H54 (cell line): Measurements from ENCODE around the gene SETX.
"Not testable (repeated sequence)": the region's sequence is repeated elsewhere in the genome, so short reads cannot be mapped to it uniquely, and the experiment has no call there.

Experiments
- DNase-seq: peaks from one replicate; pipeline ENCODE4 v3.0.0; 2011; ENCODE audit warnings: low spot score, mixed read lengths; ENCODE audit not compliant: insufficient read length
- FAIRE-seq: peaks from 3 replicates; lab custom pipeline; 2011; peaks lifted over from hg19 to GRCh38; lab: Jason Lieb, UNC
- POLR2A ChIP-seq: IDR thresholded peaks from 2 replicates; pipeline ENCODE4 v1.6.1; 2011; ENCODE audit warnings: low read depth, mild to moderate bottlenecking, low read length

SETX gene

GRCh38 chr9:132287256-132287760 is 67.5 kb downstream of the SETX start:
- FAIRE-seq (no peak), DNase-seq (no peak)
- no peak for TF ChIP-seq POLR2A

GRCh38 chr9:132283863-132284262 is 70.9 kb downstream of the SETX start:
- FAIRE-seq = peak; percentile 64
- no peak for TF ChIP-seq POLR2A

GRCh38 chr9:132283165-132283564 is 71.6 kb downstream of the SETX start:
- DNase-seq = no peak
- no peak for TF ChIP-seq POLR2A
- FAIRE-seq = no peak

More at GRCh38 chr9:132283863-132284262, 70.9 kb downstream of the SETX start:
- no peak for DNase-seq

GRCh38 chr9:132274861-132275260 is 79.9 kb downstream of the SETX start:
- no peak for FAIRE-seq
- TF ChIP-seq POLR2A = no peak
- no peak for DNase-seq

GRCh38 chr9:132269704-132270516 is 84.9 kb downstream of the SETX start:
- DNase-seq, FAIRE-seq: not testable (repeated sequence)

GRCh38 chr9:132268725-132269352 is 85.9 kb downstream of the SETX start:
- peak; percentile 92 for FAIRE-seq
- TF ChIP-seq POLR2A = no peak
- peak; percentile 55 for DNase-seq

- FAIRE-seq = no peak
- no peak for TF ChIP-seq POLR2A
Measured at GRCh38 chr9:132267660-132268059, 87.1 kb downstream of the SETX start.

GRCh38 chr9:132266017-132266416 is 88.8 kb downstream of the SETX start:
- TF ChIP-seq POLR2A = no peak
- FAIRE-seq (no peak), DNase-seq (no peak)

More at GRCh38 chr9:132267660-132268059, 87.1 kb downstream of the SETX start:
- no peak for DNase-seq

- DNase-seq = no peak
- no peak for TF ChIP-seq POLR2A
- no peak for FAIRE-seq
Measured at GRCh38 chr9:132260846-132261245, 93.9 kb downstream of the SETX start.

GRCh38 chr9:132250324-132251262 is 104.2 kb downstream of the SETX start:
- TF ChIP-seq POLR2A = no peak
- no peak for FAIRE-seq

GRCh38 chr9:132249690-132250089 is 105.1 kb downstream of the SETX start:
- DNase-seq (no peak), FAIRE-seq (no peak)
- no peak for TF ChIP-seq POLR2A

More at GRCh38 chr9:132250324-132251262, 104.2 kb downstream of the SETX start:
- no peak for DNase-seq

GRCh38 chr9:132249123-132249522 is 105.7 kb downstream of the SETX start:
- TF ChIP-seq POLR2A = no peak
- FAIRE-seq (no peak), DNase-seq (no peak)

- FAIRE-seq (no peak), DNase-seq (no peak)
- TF ChIP-seq POLR2A = no peak
Measured at GRCh38 chr9:132247942-132248341, 106.8 kb downstream of the SETX start.

- DNase-seq (no peak), FAIRE-seq (no peak)
- TF ChIP-seq POLR2A = no peak
Measured at GRCh38 chr9:132245465-132245864, 109.3 kb downstream of the SETX start.
